GM12892 (cell line): Measurements from ENCODE around the gene CNTNAP2.

Source experiments
- POLR2A ChIP-seq: IDR thresholded peaks from 2 replicates; pipeline ENCODE4 v1.6.1; 2011; ENCODE audit warnings: low read depth, low read length, control low read depth
- POLR2AphosphoS5 ChIP-seq: IDR thresholded peaks from 2 replicates; pipeline ENCODE4 v1.6.1; 2011; ENCODE audit warnings: low read depth, low read length, control low read depth
- TAF1 ChIP-seq: IDR thresholded peaks from 2 replicates; pipeline ENCODE4 v1.6.1; 2011; ENCODE audit warnings: low read depth, mild to moderate bottlenecking, control low read depth, low read length, borderline replicate concordance

DNA sequence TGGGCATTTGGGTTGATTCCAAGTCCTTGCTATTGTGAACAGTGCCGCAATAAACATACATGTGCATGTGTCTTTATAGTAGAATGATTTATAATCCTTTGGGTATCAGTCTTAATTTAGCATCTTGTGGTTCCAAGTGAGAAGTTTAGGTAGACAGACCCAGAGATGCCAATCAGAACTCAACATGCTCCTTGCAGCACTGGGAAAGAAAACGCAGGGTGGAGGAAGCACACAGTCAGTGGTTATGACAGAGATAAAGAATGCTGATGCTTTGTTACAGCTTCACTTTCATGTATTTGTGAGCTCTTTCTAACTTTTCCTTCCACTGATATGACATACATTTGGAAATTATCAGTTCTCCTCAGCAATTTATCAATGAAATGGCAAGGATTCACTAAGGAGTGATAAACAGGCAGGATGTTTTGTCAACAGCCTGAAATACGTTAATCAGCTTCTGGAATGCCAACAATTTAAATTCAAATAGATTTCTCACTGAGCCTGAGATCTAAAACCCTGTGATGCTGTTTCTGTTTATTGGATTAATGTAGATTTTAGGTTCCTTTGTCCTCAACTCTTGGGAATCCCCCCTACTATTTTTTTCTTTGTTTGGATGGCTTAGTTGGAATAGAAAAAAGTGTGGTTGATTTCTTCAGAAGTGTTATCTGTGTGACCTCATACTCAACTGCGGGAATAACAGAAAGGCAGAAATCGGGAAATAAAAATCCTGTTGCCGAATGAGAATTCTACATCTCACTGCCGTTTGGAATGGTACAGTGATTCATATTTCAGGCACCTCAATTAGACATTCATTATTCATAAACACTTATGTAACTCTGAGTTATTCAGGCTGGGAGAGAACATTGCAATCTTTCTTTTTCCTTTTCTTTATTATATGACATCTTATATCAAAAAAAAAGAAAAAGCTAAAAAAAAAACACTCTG is 675.0 kb downstream of the CNTNAP2 start:
- TF ChIP-seq POLR2A (no peak), POLR2AphosphoS5 (no peak), TAF1 (no peak)
